Keratinocyte (primary cell): ENCODE data around the gene TUT7. TPM values are rescaled to one million over a fixed set of nuclear protein-coding genes. Genes with fewer than 3 reads are reported as not detected.

Source experiments
- DNase-seq: peaks from one replicate; pipeline ENCODE4 v3.0.0-alpha.2; 2011; ENCODE audit warnings: low read depth, missing footprints, low spot score
- FAIRE-seq: peaks from 2 replicates; lab custom pipeline; 2011; peaks lifted over from hg19 to GRCh38; lab: Jason Lieb, UNC
- H2AFZ ChIP-seq: 2 replicates; pipeline ENCODE4 v1.6.0; 2012; ENCODE audit warnings: low read length, control low read depth, inconsistent platforms; ENCODE audit not compliant: control insufficient read depth
- H3K27ac ChIP-seq: 2 replicates; pipeline ENCODE4 v1.5.1; 2011; ENCODE audit warnings: low read length; ENCODE audit not compliant: control insufficient read depth, insufficient read depth
- H3K27me3 ChIP-seq: 3 replicates; pipeline ENCODE4 v1.6.0; 2011; ENCODE audit warnings: low read length; ENCODE audit not compliant: control insufficient read depth, insufficient read depth; ENCODE audit errors: extremely low read depth
- H3K36me3 ChIP-seq, 2 experiments: 2 replicates in 1 of 2; 3 replicates in 1 of 2; pipeline ENCODE4 v1.5.1; 2011; ENCODE audit warnings: low read length in 2 of 2, mild to moderate bottlenecking in 1 of 2; ENCODE audit not compliant: control insufficient read depth in 2 of 2, insufficient read depth in 2 of 2; ENCODE audit errors: extremely low read depth in 1 of 2
- H3K4me1 ChIP-seq: 3 replicates; pipeline ENCODE4 v1.5.1; 2011; ENCODE audit warnings: low read length; ENCODE audit not compliant: control insufficient read depth, insufficient read depth; ENCODE audit errors: extremely low read depth
- H3K4me2 ChIP-seq: 3 replicates; pipeline ENCODE4 v1.6.0; 2011; ENCODE audit warnings: low read depth, low read length; ENCODE audit not compliant: control insufficient read depth, insufficient read depth; ENCODE audit errors: extremely low read depth
- H3K4me3 ChIP-seq, 3 experiments: fragments of 200-600 bp in 1 of 3; sonication (generic) in 1 of 3; 2 replicates in 2 of 3; 3 replicates in 1 of 3; pipeline ENCODE4 v1.5.1; 2011 to 2016; ENCODE audit warnings: low read length in 3 of 3, mild to moderate bottlenecking in 3 of 3, control low read depth in 2 of 3, inconsistent platforms in 1 of 3, low read depth in 1 of 3, mixed read lengths in 1 of 3, mixed run types in 1 of 3, moderate library complexity in 1 of 3; ENCODE audit not compliant: control insufficient read depth in 2 of 3, insufficient read depth in 2 of 3; ENCODE audit errors: extremely low read depth in 1 of 3
- H3K79me2 ChIP-seq: 2 replicates; pipeline ENCODE4 v1.6.0; 2012; ENCODE audit warnings: low read length; ENCODE audit not compliant: control insufficient read depth, insufficient read depth
- H3K9ac ChIP-seq: 3 replicates; pipeline ENCODE4 v1.6.0; 2011; ENCODE audit warnings: low read length; ENCODE audit not compliant: control insufficient read depth, insufficient read depth; ENCODE audit errors: extremely low read depth
- H3K9me1 ChIP-seq: 3 replicates; pipeline ENCODE4 v1.6.0; 2011; ENCODE audit warnings: low read length; ENCODE audit not compliant: control insufficient read depth, insufficient read depth; ENCODE audit errors: extremely low read depth
- H3K9me3 ChIP-seq: 2 replicates; pipeline ENCODE4 v1.5.1; 2012; ENCODE audit warnings: low read depth, low read length; ENCODE audit not compliant: control insufficient read depth
- H4K20me1 ChIP-seq: 3 replicates; pipeline ENCODE4 v1.6.0; 2011; ENCODE audit warnings: low read length; ENCODE audit not compliant: control insufficient read depth, insufficient read depth; ENCODE audit errors: extremely low read depth
- CTCF ChIP-seq, 3 experiments: IDR thresholded peaks in 1 of 3; conservative IDR thresholded peaks in 1 of 3; optimal IDR thresholded peaks in 1 of 3; 2 replicates in 2 of 3; 3 replicates in 1 of 3; pipeline versions ENCODE3 to v1.5.1; 2011; ENCODE audit warnings: low read length in 3 of 3, mild to moderate bottlenecking in 3 of 3, moderate library complexity in 2 of 3, control low read depth in 1 of 3, inconsistent platforms in 1 of 3; ENCODE audit not compliant: insufficient read depth in 2 of 3; ENCODE audit errors: extremely low read depth in 1 of 3
- EZH2 ChIP-seq: IDR thresholded peaks from one replicate; pipeline ENCODE4 v1.6.1; 2012; ENCODE audit warnings: inconsistent platforms, mild to moderate bottlenecking, low read length, moderate library complexity
- dilution Hi-C: fragments of 300-500 bp; cut with MboI; formaldehyde crosslinking; loops from one replicate; pipeline ENCODE4 v1.7.0; 2020; ENCODE audit warnings: low sequenced_read_pairs; ENCODE audit not compliant: extremely low pct_ligation_motif_present
- polyA plus RNA-seq, 5 experiments: library from polyadenylated mRNA; depleted of rRNA in 3 of 5; stranded (reverse) in 3 of 5; stranded (forward) in 1 of 5; unstranded in 1 of 5; fragments of >200 nt; gene quantifications; 1 replicate in 1 of 5; 2 replicates in 3 of 5; 3 replicates in 1 of 5; pipeline versions ENCODE4 v1.2.1 to v1.2.3, GENCODE V29; 2011 to 2012; ENCODE audit warnings: missing spikeins in 2 of 5, low read depth in 1 of 5, low replicate concordance in 1 of 5

The TUT7 gene
- polyA plus RNA-seq, 1 donor (not counting 4 experiments of a cell fraction or from before 2014, with no cell fraction given), result 34.0 TPM

GRCh38 chr9:86301686-86302085, 52.5 kb downstream of the TUT7 start:
- Histone ChIP-seq H2AFZ (no peak overlapping the region), H3K9me1 (no peaks in the 10 kb centered on the region), H3K27ac (no peak overlapping the region), H3K4me2 (no peak overlapping the region), H3K9ac (no peak overlapping the region), H3K79me2 (no peaks in the 10 kb centered on the region), H3K36me3 (peaks cover 28 to 46% of the 10 kb centered on the region in 2 experiments), H3K27me3 (no peaks in the 10 kb centered on the region), H3K9me3 (no peaks in the 10 kb centered on the region), H4K20me1 (no peaks in the 10 kb centered on the region), H3K4me1 (peaks cover 9% of the 10 kb centered on the region), H3K4me3 (no peak overlapping the region)
- FAIRE-seq, result no peak
- DNase-seq, result no peak
- TF ChIP-seq EZH2 (no peak), CTCF (optimal IDR thresholded peaks at IDR 0.05 in 1 of 3, IDR thresholded peaks at IDR 0.05 in 1 of 3, conservative IDR thresholded peaks at IDR 0.05 in 1 of 3; ENCODE audit: extremely low read depth in 1 of 3, insufficient read depth in 2 of 3, low read length in 3 of 3) (no peak)
- dilution Hi-C loops, result no loop called here

- Histone ChIP-seq H3K36me3 (peaks cover 28 to 45% of the 10 kb centered on the region in 2 experiments), H3K79me2 (no peaks in the 10 kb centered on the region), H3K4me3 (no peak overlapping the region), H3K9ac (no peak overlapping the region), H3K9me3 (no peaks in the 10 kb centered on the region), H3K4me2 (no peak overlapping the region), H4K20me1 (no peaks in the 10 kb centered on the region), H3K9me1 (no peaks in the 10 kb centered on the region), H2AFZ (no peak overlapping the region), H3K27me3 (no peaks in the 10 kb centered on the region), H3K27ac (no peak overlapping the region), H3K4me1 (peaks cover 9% of the 10 kb centered on the region)
- DNase-seq (no peak), FAIRE-seq (no peak)
- dilution Hi-C loops, result no loop called here
- no peak for TF ChIP-seq CTCF (optimal IDR thresholded peaks at IDR 0.05 in 1 of 3, IDR thresholded peaks at IDR 0.05 in 1 of 3, conservative IDR thresholded peaks at IDR 0.05 in 1 of 3; ENCODE audit: extremely low read depth in 1 of 3, insufficient read depth in 2 of 3, low read length in 3 of 3)
- no peak for TF ChIP-seq EZH2
Observed at GRCh38 chr9:86300701-86301100, 53.5 kb downstream of the TUT7 start.
